DOHH2 (cell line): ENCODE data around the gene C2CD5.
A peak's percentile ranks its signal among the peaks of the same experiment; 100 is the strongest.

Source experiments
- H3F3A ChIP-seq: fragments of 200-600 bp; sonication (generic), shearing (Covaris generic); 2 replicates; pipeline ENCODE4 v1.6.0; 2016; ENCODE audit warnings: antibody characterized with exemption, mild to moderate bottlenecking; ENCODE audit not compliant: control insufficient read depth, insufficient read depth
- H3K27ac ChIP-seq: fragments of 200-600 bp; sonication (generic); 2 replicates; pipeline ENCODE4 v1.5.1; 2014; ENCODE audit warnings: low read depth, mild to moderate bottlenecking, low read length, moderate library complexity
- H3K27me3 ChIP-seq: fragments of 200-600 bp; sonication (generic); 2 replicates; pipeline ENCODE4 v1.6.1; 2014; ENCODE audit warnings: mild to moderate bottlenecking, low read length, mixed read lengths; ENCODE audit not compliant: control insufficient read depth
- H3K36me3 ChIP-seq: fragments of 200-600 bp; sonication (generic); 2 replicates; pipeline ENCODE4 v1.6.1; 2014; ENCODE audit warnings: mild to moderate bottlenecking, low read length, moderate library complexity, mixed read lengths; ENCODE audit not compliant: control insufficient read depth
- H3K4me1 ChIP-seq: fragments of 200-600 bp; sonication (generic); 2 replicates; pipeline ENCODE4 v1.6.1; 2014; ENCODE audit warnings: mild to moderate bottlenecking, low read length, mixed read lengths; ENCODE audit not compliant: control insufficient read depth
- H3K4me2 ChIP-seq: fragments of 200-600 bp; sonication (generic); 2 replicates; pipeline ENCODE4 v1.6.0; 2014; ENCODE audit warnings: mild to moderate bottlenecking, low read length, moderate library complexity
- H3K4me3 ChIP-seq: fragments of 200-600 bp; sonication (generic); 2 replicates; pipeline ENCODE4 v1.5.1; 2014; ENCODE audit warnings: mild to moderate bottlenecking, low read length, mixed read lengths
- H3K79me2 ChIP-seq: fragments of 200-600 bp; sonication (generic); 2 replicates; pipeline ENCODE4 v1.6.1; 2014; ENCODE audit warnings: mild to moderate bottlenecking, low read length, mixed read lengths; ENCODE audit not compliant: control insufficient read depth
- H3K9me2 ChIP-seq: fragments of 200-600 bp; sonication (generic); replicated peaks from 2 replicates; pipeline ENCODE4 v1.6.1; 2014; ENCODE audit warnings: mild to moderate bottlenecking, low read length, mixed read lengths; ENCODE audit not compliant: control insufficient read depth
- H3K9me3 ChIP-seq: fragments of 200-600 bp; sonication (generic); 2 replicates; pipeline ENCODE4 v1.6.1; 2014; ENCODE audit warnings: antibody characterized with exemption, low read length, mixed read lengths; ENCODE audit not compliant: control insufficient read depth, insufficient read depth
- H4K20me1 ChIP-seq: fragments of 200-600 bp; sonication (generic); 2 replicates; pipeline ENCODE4 v1.6.0; 2014; ENCODE audit warnings: low read depth, mild to moderate bottlenecking, antibody characterized with exemption, low read length, moderate library complexity; ENCODE audit not compliant: control insufficient read depth, insufficient read depth
- EZH2phosphoT487 ChIP-seq: fragments of 200-600 bp; sonication (generic); IDR thresholded peaks from 2 replicates; pipeline ENCODE4 v1.6.1; 2017; ENCODE audit warnings: borderline replicate concordance, mild to moderate bottlenecking, antibody characterized with exemption, low read length, moderate library complexity, mixed read lengths
- TF ChIP-seq, protein P1 (sequence below): fragments of 200-600 bp; sonication (generic); IDR thresholded peaks from one replicate; pipeline ENCODE4 v1.5.1; 2014; ENCODE audit warnings: antibody characterized with exemption, mild to moderate bottlenecking, low read depth, low read length; ENCODE audit not compliant: poor library complexity, severe bottlenecking

Gene C2CD5

DNA sequence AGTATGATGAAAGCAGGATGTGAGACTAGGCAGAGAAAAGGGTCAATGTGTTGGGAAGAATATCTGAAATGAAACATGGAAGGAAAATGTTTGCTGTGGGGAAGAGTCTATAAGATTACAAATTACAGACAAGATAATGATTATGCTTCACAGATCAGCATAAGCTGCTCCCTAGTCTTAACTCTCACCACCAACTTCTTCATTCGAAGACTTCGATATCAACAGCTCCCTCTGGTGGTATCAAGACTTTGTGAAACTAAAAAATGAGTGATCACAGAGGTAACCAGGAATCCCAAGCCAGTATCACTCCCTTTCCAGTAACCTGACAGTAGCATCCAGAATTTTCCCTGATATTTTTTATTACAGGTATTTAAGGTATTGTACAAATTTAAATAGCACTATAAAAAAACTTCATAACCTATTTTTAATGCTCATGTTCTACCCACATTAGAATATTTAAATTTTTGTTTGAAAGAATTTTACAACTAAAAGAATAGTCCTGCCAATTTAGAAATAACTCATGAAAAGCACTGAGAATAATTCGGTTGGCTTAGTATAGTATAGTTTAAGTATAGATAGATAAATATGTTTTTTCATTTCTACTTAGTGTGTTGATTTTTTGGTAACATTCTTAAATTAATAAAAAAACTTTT, 84.4 kb downstream of the C2CD5 start:
- Histone ChIP-seq H3K4me3 (no peak overlapping the region), H3K27me3 (no peaks in the 10 kb centered on the region), H4K20me1 (no peaks in the 10 kb centered on the region), H3K27ac (no peak overlapping the region), H3K4me1 (no peaks in the 10 kb centered on the region), H3K36me3 (no peaks in the 10 kb centered on the region), H3K79me2 (no peaks in the 10 kb centered on the region), H3K9me3 (no peaks in the 10 kb centered on the region), H3K4me2 (no peak overlapping the region), H3F3A (no peaks in the 10 kb centered on the region), H3K9me2 (no peaks in the 10 kb centered on the region)
- TF ChIP-seq, protein P1, sequence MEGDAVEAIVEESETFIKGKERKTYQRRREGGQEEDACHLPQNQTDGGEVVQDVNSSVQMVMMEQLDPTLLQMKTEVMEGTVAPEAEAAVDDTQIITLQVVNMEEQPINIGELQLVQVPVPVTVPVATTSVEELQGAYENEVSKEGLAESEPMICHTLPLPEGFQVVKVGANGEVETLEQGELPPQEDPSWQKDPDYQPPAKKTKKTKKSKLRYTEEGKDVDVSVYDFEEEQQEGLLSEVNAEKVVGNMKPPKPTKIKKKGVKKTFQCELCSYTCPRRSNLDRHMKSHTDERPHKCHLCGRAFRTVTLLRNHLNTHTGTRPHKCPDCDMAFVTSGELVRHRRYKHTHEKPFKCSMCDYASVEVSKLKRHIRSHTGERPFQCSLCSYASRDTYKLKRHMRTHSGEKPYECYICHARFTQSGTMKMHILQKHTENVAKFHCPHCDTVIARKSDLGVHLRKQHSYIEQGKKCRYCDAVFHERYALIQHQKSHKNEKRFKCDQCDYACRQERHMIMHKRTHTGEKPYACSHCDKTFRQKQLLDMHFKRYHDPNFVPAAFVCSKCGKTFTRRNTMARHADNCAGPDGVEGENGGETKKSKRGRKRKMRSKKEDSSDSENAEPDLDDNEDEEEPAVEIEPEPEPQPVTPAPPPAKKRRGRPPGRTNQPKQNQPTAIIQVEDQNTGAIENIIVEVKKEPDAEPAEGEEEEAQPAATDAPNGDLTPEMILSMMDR = peak; percentile 58
- no peak for TF ChIP-seq EZH2phosphoT487

DNA sequence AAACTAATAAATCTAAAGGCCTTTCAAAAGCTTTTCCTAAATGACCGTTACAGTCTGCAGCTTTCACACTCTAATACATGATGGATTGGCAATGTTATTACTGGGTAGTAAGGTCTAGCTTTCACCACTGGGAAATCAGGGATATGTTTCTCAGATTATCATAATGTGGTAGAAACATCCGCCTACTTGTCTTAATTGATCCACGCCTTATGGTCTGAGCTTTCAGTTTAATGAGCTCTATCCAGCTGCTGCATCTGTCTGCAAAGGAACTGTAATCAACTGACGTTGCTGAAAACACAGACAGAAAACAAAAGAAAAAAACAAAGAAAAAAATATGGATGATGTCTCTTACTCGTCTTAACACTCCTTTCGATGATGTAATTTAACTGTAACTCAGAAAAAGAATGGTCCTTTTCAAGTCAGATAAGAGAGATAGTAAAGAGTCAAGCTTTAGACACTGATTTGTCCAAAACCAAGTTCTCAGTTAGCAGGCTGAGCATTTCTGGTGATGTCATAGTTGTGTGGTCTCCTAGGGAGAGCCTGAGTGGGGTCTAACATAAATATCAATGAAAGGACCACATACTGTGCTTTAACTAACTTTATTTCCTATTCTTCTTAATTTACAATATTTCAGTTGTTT, 85.9 kb downstream of the C2CD5 start:
- no peaks in the 10 kb centered on the region for H4K20me1 ChIP-seq
- H3K27ac ChIP-seq = no peak overlapping the region
- no peak overlapping the region for H3K4me3 ChIP-seq
- H3K4me1 ChIP-seq = no peaks in the 10 kb centered on the region
- no peaks in the 10 kb centered on the region for H3K36me3 ChIP-seq
- no peaks in the 10 kb centered on the region for H3K79me2 ChIP-seq
- H3K4me2 ChIP-seq = no peak overlapping the region
- no peak for TF ChIP-seq EZH2phosphoT487
- TF ChIP-seq, protein P1 = no peak
- H3F3A ChIP-seq = no peaks in the 10 kb centered on the region
- H3K27me3 ChIP-seq = no peaks in the 10 kb centered on the region
- no peaks in the 10 kb centered on the region for H3K9me2 ChIP-seq
- H3K9me3 ChIP-seq = no peaks in the 10 kb centered on the region

DNA sequence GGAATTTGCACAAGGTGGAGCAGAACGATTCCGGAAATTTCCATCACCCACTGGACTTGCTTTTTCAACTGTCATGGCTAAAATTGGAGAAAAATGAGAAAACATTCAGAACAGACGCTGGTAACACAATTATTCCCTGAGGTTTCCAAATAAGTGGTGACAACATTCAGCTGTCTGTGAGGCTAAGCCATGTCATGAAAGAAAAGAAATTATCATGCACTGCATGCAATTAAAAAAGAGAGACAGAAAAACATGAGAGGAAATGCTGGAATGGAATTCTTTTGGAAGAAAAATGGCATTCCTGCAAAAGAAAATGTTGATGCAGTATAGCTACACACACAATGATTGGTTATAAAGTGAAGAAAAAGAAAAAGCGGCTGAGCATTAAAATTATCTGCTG, 87.3 kb downstream of the C2CD5 start:
- H3K79me2 ChIP-seq = no peaks in the 10 kb centered on the region
- no peak overlapping the region for H3K4me3 ChIP-seq
- no peaks in the 10 kb centered on the region for H3K36me3 ChIP-seq
- H3K27ac ChIP-seq = no peak overlapping the region
- no peak overlapping the region for H3K4me2 ChIP-seq
- H3K9me3 ChIP-seq = no peaks in the 10 kb centered on the region
- no peaks in the 10 kb centered on the region for H3K4me1 ChIP-seq
- TF ChIP-seq EZH2phosphoT487 = no peak
- TF ChIP-seq, protein P1 = no peak
- H3F3A ChIP-seq = no peaks in the 10 kb centered on the region
- H4K20me1 ChIP-seq = no peaks in the 10 kb centered on the region
- no peaks in the 10 kb centered on the region for H3K27me3 ChIP-seq
- no peaks in the 10 kb centered on the region for H3K9me2 ChIP-seq
